GM18526 (cell line): ENCODE results near the gene RNU7-1.

Experiments used
- POLR2A ChIP-seq: IDR thresholded peaks from 3 replicates; pipeline ENCODE4 v1.6.1; 2011; ENCODE audit not compliant: insufficient read length; ENCODE audit errors: extremely low read depth

Gene RNU7-1

DNA sequence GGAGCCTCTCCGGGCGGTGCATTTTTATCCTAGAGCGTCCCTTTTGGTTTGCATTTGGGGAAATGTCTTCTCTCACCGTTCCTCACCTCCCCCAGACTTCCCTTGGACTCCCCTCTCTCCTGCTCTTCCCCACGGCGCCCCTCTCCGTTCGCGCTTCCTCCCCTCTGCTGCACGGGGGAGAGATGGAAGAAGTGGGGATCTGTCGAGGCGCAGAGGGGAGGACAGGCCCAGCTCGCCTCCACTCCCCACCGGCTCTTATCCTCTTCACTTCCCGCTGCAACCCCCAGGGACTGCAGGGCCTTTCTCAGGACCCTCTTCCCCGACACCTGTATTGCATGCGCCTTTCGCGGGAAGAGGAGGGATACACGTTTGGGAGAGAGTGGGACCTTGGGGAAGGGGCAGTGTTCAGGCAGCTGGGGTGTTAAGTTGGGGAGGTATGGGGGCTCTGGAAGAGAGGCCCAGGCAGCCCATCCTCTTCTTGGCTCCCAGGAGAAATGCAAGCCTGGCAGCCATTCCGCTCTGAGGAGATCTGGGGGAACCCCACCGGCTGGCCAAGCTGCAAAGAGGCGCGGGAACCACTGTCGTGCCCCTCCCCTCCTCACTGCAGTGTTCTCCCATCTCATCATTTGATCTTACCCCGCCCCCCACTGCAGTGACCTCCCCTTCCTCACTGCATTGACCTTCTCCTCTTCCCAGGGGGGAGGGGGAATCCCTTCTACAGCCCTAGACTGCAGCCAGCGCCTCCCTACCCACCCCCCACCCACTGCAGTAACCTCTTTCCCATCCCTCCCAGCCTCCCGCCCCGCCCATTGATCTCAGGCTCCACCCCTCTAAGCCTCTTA, 28.4 kb upstream of the RNU7-1 start:
- no peak for TF ChIP-seq POLR2A

DNA sequence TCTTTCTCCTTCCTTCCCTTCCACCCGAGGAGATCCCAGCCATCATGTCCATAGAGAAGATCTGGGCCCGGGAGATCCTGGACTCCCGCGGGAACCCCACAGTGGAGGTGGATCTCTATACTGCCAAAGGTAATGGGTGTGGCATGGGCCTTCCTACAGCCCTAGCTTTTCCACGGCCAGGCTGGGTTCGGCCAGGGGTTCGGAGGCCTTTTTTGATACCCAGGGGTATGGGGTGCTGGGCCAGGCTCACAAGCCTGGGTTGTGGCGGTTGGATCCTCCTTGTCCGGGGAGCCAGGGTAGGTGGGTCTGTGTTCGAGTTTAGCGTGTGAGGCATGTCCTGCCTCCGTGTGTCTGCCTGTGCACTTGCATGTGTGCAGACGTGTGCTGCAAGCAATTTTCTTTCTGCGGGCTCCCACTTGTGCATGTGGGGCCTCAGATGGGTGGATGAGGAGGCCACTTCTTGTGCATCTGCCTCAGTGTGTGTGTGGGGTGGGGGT, 27.8 kb upstream of the RNU7-1 start:
- no peak for TF ChIP-seq POLR2A

DNA sequence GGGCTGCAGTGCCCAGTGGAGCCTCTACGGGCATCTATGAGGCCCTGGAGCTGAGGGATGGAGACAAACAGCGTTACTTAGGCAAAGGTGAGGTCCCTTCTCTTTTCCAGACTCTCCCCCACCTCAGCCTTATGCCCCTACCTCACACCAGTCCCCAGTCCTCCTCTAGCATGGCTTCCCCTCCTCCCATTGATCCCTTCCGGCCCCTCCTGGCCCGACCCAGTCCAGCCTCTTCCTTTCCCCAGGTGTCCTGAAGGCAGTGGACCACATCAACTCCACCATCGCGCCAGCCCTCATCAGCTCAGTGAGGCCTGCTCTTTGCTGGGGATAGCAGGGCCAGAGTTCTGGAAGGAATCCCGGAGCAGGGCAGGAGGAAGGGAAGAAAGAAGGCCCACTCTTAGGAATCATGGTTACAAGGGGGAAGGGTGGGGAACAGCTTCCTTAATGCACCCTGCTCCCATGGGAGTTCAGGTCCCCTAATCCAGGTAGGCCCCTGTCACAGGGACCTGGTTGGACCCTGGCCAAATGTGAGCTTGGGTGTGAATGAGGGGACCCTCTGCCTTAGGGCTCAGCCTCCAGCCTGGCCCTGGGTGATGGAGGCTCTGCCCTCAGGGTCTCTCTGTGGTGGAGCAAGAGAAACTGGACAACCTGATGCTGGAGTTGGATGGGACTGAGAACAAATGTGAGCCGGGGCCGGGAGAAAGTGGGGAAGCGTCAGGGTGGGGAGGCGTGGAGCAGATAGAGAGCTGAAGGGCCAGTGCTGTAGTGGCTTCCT, 27.0 kb upstream of the RNU7-1 start:
- no peak for TF ChIP-seq POLR2A

DNA sequence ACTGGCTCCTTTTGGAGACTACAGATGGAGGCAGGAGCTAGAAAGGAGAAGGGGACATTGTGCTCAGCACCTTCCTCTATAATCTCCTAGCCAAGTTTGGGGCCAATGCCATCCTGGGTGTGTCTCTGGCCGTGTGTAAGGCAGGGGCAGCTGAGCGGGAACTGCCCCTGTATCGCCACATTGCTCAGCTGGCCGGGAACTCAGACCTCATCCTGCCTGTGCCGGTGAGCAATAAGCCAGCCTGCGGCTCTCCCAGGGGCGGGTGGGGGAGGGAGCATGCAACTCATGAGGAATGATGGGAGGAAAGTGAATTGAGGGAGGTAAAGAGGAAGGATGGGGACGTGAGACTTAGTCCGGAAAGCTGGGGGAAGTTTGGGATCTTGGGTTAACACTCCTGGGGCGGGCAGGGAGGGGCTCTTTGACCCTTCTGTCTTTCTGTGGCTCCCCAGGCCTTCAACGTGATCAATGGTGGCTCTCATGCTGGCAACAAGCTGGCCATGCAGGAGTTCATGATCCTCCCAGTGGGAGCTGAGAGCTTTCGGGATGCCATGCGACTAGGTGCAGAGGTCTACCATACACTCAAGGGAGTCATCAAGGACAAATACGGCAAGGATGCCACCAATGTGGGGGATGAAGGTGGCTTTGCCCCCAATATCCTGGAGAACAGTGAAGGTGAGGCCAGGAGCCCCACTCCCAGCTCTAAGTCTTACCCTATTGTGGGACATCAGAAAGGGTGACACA, 26.0 kb upstream of the RNU7-1 start:
- TF ChIP-seq POLR2A = no peak

DNA sequence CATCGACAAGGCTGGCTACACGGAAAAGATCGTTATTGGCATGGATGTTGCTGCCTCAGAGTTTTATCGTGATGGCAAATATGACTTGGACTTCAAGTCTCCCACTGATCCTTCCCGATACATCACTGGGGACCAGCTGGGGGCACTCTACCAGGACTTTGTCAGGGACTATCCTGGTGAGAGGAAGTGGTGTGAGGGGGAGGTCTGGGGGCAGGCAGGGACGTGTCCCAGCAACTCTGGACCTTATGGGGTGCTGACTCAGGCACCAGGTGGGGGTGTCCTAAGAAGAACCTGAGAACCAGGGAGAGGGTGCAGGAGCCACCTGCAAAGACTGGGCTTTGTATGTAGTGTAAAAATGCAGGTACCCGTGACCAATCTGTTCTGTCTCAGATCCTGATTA, 24.0 kb upstream of the RNU7-1 start:
- TF ChIP-seq POLR2A = no peak

DNA sequence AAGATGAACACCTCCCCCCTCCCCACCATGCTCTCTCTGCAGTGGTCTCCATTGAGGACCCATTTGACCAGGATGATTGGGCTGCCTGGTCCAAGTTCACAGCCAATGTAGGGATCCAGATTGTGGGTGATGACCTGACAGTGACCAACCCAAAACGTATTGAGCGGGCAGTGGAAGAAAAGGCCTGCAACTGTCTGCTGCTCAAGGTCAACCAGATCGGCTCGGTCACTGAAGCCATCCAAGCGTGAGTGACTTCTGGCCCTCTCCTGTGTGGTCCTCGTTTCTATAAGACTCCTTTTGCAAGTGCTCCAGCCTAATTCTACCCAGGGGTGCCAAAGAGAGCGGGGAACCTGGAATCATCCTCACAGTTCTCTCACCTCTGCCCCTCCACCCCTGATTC, 22.1 kb upstream of the RNU7-1 start:
- no peak for TF ChIP-seq POLR2A

DNA sequence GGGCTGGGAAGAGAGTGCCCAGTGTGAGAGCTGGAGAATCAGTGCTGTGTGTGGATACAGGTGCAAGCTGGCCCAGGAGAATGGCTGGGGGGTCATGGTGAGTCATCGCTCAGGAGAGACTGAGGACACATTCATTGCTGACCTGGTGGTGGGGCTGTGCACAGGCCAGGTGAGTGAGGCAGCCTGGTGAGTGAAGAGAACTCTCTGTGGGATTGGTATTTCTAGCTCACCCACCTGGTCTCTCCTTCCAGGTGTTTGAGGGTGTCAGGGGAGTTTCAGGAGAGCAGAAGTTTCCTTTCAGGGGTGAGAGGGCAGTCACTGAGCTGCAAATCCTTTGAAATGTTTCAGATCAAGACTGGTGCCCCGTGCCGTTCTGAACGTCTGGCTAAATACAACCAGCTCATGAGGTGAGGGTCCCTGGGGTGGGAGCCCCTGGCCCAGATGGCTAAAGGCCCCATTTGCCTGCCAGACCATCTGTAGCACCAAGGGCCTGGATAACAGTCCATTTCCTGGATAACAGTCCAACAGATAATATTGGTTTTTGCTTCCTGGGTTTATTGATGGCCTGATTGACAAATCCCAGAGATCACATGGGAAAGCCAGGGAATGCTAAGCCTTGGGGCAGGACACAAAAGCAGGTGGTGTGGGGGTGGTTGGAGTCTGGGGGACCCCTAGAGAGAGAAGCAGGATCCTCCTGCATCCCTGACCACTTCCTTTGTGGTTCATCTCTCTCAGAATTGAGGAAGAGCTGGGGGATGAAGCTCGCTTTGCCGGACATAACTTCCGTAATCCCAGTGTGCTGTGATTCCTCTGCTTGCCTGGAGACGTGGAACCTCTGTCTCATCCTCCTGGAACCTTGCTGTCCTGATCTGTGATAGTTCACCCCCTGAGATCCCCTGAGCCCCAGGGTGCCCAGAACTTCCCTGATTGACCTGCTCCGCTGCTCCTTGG, 21.3 kb upstream of the RNU7-1 start:
- no peak for TF ChIP-seq POLR2A

DNA sequence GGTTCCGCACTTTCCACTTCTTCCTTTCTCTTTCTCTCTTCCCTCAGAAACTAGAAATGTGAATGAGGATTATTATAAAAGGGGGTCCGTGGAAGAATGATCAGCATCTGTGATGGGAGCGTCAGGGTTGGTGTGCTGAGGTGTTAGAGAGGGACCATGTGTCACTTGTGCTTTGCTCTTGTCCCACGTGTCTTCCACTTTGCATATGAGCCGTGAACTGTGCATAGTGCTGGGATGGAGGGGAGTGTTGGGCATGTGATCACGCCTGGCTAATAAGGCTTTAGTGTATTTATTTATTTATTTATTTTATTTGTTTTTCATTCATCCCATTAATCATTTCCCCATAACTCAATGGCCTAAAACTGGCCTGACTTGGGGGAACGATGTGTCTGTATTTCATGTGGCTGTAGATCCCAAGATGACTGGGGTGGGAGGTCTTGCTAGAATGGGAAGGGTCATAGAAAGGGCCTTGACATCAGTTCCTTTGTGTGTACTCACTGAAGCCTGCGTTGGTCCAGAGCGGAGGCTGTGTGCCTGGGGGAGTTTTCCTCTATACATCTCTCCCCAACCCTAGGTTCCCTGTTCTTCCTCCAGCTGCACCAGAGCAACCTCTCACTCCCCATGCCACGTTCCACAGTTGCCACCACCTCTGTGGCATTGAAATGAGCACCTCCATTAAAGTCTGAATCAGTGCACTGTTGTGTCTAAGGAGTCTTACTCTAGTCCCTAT, 20.4 kb upstream of the RNU7-1 start:
- TF ChIP-seq POLR2A = no peak

DNA sequence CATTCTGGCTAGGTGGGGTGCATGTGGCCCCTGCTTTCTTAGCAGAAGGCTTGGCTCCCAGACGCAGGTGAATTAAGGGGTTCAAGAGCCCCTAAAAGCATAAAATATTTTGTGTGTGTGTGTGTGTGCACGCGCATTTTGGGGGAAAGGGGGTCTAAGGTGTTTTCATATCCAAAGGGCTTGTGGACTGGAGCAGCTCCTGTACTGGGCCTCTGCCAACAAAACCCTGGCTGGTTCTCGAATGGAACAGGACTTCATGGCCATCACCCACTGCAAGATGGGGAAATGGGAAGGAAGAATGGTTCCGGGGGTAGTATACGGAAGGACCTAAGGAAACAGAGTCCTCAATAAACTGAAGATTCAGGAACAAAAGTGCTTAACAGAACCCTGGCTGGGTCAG, 19.8 kb upstream of the RNU7-1 start:
- TF ChIP-seq POLR2A = no peak

DNA sequence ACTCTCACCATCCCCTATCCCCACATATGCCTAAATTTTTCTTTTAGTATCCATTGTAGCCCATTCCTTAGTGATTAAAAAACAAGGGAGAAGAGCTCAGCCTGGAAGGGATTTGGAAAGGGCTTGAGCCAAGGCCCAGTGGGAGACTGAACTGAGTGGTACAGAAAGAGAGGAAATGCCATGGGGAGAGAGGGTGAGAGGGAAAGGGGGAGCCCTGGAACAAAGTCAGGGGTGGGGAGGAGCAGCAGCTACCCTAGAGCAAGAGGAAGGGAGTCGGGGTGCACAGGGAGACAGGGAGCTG, 18.4 kb upstream of the RNU7-1 start:
- TF ChIP-seq POLR2A = no peak

DNA sequence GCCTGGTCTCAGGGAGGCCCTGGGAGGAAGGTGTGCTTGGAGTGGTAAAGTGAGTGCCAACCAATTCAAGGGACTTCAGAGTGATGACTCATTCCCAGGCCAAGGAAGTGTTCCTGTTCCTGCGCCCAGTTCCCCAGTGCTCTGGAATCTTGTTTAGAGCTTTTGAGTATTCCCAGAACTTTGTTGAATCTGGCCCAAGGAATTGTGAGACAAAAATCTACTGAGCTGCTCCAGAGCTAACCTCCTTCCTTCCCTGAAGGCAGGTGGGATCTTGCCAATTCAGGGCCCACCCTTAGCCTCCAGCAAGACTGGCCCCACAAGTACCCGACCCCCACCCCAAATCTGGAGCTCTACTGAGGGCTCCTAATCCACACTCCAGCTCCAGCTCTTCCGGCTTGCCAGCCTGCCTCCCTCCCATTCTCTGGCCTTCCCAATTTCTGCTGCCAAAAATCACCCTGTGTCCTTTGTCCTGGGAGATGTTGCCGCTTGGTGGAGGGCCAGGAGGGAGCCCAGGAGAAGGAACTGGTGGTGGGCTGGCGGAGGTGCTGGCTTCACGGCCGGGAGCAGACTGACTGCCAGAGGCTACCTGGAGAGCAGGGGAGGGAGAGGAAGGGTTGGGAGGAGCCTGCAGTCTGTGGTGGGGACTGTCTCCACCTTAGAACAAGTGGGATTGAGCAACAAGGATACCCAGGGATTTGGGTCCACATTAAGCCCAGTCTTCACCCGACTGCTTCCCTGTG, 17.9 kb upstream of the RNU7-1 start:
- no peak for TF ChIP-seq POLR2A

DNA sequence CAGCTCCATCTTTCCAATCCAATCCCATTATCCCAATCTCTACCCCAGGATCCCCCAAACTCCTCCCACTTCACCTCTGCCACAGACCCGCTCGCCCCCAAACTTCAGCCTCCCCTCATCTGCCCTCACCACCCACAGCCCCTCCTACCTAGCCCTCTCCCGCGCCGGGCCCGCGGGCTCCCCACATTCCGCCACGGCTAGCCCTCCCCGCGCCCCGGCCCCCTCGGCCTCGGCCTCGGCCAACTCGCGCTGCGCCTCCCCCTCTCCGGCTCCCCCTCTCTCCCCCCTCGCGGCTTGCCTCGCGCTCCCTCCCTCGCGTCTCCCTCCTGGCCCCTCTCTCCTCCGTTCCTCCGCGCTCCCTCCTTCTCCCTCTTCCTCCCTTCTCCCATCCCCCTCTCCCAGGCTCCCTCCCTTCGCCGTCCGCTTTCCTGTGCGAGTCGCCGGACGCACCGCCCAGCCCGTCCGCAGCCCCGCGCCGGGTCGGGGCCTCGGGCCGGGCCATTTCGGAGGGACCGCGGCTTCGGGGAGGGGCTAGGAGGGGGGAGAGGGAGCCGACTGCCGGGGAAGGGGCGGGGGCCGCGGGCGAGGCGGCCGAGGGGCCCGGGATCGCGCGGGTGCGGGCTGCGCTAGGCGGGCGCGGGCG, 16.1 kb upstream of the RNU7-1 start, which contains the start of gene ATN1:
ATN1 (plus strand) TSS at position 581 of the 643 bp plus-strand sequence. CDS start 6,043 bp downstream, outside the sequence.
- TF ChIP-seq POLR2A = no peak
